Esophagus muscularis mucosa (tissue), 4 donors: ENCODE results near the gene ARHGEF10L. TPM values are rescaled to one million over a fixed set of nuclear protein-coding genes. Genes with fewer than 3 reads are reported as not detected.
A peak's percentile ranks its signal among the peaks of the same experiment; 100 is the strongest.

Experiments used
- DNase-seq: peaks from one replicate; pipeline ENCODE4 v3.0.0-alpha.2; 2017; ENCODE audit errors: extremely low spot score
- H3K27ac ChIP-seq, 4 donors: fragments of 200-600 bp; sonication (generic); replicated peaks in 1 of 4; 1 replicate in 3 of 4; 2 replicates in 1 of 4; pipeline ENCODE4 v1.5.1; 2016 to 2019; ENCODE audit warnings: mild to moderate bottlenecking in 1 of 4
- H3K27me3 ChIP-seq, 4 donors: fragments of 200-600 bp; sonication (generic); one replicate each; pipeline versions ENCODE4 v1.5.1 to v1.6.0; 2016 to 2019
- H3K36me3 ChIP-seq, 4 donors: fragments of 200-600 bp; sonication (generic); one replicate each; pipeline ENCODE4 v1.5.1; 2016 to 2019
- H3K4me1 ChIP-seq, 4 donors: fragments of 200-600 bp; sonication (generic); one replicate each; pipeline ENCODE4 v1.5.1; 2016 to 2019
- H3K4me3 ChIP-seq, 4 donors: fragments of 200-600 bp; sonication (generic); 1 replicate in 2 of 4; 2 replicates in 2 of 4; pipeline ENCODE4 v1.5.1; 2016 to 2019; ENCODE audit warnings: mild to moderate bottlenecking in 4 of 4, moderate library complexity in 1 of 4
- H3K9me3 ChIP-seq, 4 donors: fragments of 200-600 bp; sonication (generic); 1 replicate in 3 of 4; 2 replicates in 1 of 4; pipeline ENCODE4 v1.5.1; 2016 to 2019
- EP300 ChIP-seq: sonication (generic); formaldehyde crosslinking; IDR thresholded peaks from one replicate; pipeline ENCODE4 v1.6.1; 2017; ENCODE audit warnings: antibody characterized with exemption
- POLR2A ChIP-seq: fragments of 450-650 bp; IDR thresholded peaks from one replicate; pipeline ENCODE4 v1.6.1; 2017; ENCODE audit warnings: antibody characterized with exemption, moderate library complexity, mild to moderate bottlenecking, low read depth
- POLR2AphosphoS5 ChIP-seq, 2 donors: sonication (generic); formaldehyde crosslinking; IDR thresholded peaks; one replicate each; pipeline ENCODE4 v1.6.1; 2017; ENCODE audit warnings: antibody characterized with exemption in 2 of 2
- WGBS: methylation state at CpG from one replicate; pipeline ENCODE4 v1.1.5; 2018; 5-methylcytosine and 5-hydroxymethylcytosine counted together
- intact Hi-C: fragments of 100-400 bp; cut with DNase I; formaldehyde crosslinking; loops from one replicate; pipeline ENCODE4 v1.15.1; 2023
- total RNA-seq, 4 donors: library from RNA; depleted of rRNA; stranded (reverse); fragments of >200 nt; gene quantifications; one replicate each; pipeline versions ENCODE4 v1.1.0 to v1.2.1, GENCODE V29; 2016
- TF ChIP-seq, protein P1 (sequence below), 3 experiments: fragments of 200-600 bp in 2 of 3; fragments of 450-650 bp in 1 of 3; sonication (generic) in 2 of 3; IDR thresholded peaks; one replicate each; pipeline ENCODE4 v1.5.1; 2017 to 2019; ENCODE audit warnings: antibody characterized with exemption in 3 of 3, mild to moderate bottlenecking in 2 of 3, moderate library complexity in 1 of 3

The ARHGEF10L gene
- total RNA-seq, 4 donors from 2014 or later, result 46.6 to 93.0 (median 66.9) TPM

DNA sequence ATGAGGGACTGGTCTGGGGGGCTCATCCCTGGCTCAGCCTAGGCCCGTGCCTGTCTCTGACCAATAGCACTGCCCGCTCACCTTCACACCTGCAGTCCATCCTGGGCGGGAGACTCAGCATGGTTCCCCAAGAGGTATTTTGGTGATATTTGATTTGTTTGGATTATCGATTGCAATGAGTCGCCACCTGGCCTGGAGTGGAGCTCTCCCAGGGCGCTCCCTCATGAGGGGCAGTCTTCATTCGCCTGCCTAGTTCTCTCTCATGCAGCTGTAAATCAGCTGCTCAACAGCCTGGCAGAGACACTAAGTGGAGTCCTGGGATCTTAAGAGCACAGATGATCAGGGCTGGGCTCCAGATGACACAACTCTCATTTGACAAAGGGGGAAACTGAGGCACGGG is 125.6 kb downstream of the ARHGEF10L start:
- Histone ChIP-seq H3K36me3 (peaks cover 23 to 95% (median 70%) of the 10 kb centered on the region in 4 donors), H3K4me1 (peaks cover 0 to 11% (median 7%) of the 10 kb centered on the region in 4 donors), H3K27me3 (no peaks in the 10 kb centered on the region), H3K9me3 (no peaks in the 10 kb centered on the region), H3K4me3 (no peak overlapping the region), H3K27ac (no peak overlapping the region)
- WGBS, result 84% methylated on average over 6 of the region's 8 CpGs
- DNase-seq, result no peak
- intact Hi-C loops, result no loop called here
- TF ChIP-seq, protein P1, sequence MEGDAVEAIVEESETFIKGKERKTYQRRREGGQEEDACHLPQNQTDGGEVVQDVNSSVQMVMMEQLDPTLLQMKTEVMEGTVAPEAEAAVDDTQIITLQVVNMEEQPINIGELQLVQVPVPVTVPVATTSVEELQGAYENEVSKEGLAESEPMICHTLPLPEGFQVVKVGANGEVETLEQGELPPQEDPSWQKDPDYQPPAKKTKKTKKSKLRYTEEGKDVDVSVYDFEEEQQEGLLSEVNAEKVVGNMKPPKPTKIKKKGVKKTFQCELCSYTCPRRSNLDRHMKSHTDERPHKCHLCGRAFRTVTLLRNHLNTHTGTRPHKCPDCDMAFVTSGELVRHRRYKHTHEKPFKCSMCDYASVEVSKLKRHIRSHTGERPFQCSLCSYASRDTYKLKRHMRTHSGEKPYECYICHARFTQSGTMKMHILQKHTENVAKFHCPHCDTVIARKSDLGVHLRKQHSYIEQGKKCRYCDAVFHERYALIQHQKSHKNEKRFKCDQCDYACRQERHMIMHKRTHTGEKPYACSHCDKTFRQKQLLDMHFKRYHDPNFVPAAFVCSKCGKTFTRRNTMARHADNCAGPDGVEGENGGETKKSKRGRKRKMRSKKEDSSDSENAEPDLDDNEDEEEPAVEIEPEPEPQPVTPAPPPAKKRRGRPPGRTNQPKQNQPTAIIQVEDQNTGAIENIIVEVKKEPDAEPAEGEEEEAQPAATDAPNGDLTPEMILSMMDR (IDR thresholded peaks at IDR 0.05), result no peak

DNA sequence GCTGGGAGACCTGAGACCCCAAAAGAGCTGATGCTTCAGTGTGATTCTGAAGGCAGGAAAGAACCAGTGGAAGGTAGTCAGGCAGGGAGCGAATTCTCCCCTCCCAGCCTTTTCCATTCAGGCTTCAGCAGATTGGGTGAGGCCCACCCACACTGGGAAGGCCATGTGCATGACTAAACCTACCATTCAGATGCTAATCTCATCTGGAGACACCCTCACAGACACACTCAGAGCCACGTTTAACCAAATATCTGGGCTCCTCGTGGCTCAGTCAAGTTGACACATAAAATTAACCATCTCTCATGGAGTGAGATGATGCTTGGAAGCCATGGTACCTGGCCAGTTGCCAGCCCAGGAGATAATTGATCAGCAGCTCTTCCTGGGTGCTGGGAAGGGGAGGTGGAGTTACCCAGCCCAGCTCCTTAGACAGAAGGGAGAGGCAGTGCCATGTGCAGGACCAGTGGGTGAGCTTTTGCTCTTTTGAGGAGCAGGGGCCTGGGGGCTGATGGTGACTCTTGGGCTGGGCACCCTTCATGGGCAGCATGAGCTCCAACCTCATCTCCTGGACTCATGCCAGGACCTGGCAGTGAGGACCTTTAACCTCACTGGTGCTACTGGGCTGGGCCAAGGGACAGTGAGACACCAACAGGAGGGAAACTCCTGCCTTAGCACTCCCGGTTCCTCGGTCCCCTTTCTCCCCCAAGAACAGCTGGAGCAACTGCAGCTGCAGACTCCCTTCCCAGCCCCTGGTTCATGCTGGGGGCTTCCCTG is 126.6 kb downstream of the ARHGEF10L start:
- DNase-seq, result no peak
- Histone ChIP-seq H3K36me3 (peaks cover 27 to 95% (median 74%) of the 10 kb centered on the region in 4 donors), H3K27me3 (no peaks in the 10 kb centered on the region), H3K4me1 (peaks cover 6 to 20% (median 12%) of the 10 kb centered on the region in 4 donors), H3K4me3 (no peak overlapping the region), H3K27ac (no peak overlapping the region), H3K9me3 (no peaks in the 10 kb centered on the region)
- TF ChIP-seq POLR2A (no peak), POLR2AphosphoS5 (IDR thresholded peaks at IDR 0.05) (peak in 1 of 2 donors; percentile 7)
- intact Hi-C loops, result no loop called here
- 76% methylated on average over 4 of the region's 5 CpGs for WGBS

DNA sequence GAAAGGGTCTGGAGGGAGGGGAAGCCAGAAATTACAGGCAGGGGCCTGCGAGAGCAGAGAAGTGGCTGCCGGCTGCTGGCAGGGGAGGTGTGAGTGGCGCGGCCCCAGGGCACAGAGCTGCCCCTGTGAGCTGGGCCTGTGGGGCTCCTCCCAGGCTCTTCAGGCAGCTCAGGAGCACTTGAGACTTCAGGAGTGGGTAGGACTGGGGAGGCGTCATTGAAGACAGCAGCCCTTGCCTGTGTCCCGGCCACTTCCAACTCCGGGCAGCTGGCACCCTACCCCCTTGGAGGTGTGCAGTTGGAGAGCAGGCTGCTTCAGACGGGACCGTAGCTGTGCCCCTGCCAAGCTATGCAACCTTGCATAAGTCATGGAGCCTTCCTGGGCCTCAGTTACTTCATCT is 128.1 kb downstream of the ARHGEF10L start:
- no peak overlapping the region for H3K27ac ChIP-seq
- H3K27me3 ChIP-seq, result no peaks in the 10 kb centered on the region
- DNase-seq, result no peak
- H3K9me3 ChIP-seq, result no peaks in the 10 kb centered on the region
- TF ChIP-seq POLR2AphosphoS5 (IDR thresholded peaks at IDR 0.05) (no peak), POLR2A (no peak), EP300 (no peak)
- TF ChIP-seq, protein P1 (IDR thresholded peaks at IDR 0.05), result no peak
- intact Hi-C loops, result no loop called here
- H3K4me3 ChIP-seq, result no peak overlapping the region
- H3K4me1 ChIP-seq, result peaks cover 10 to 35% (median 28%) of the 10 kb centered on the region in 4 donors
- peaks cover 27 to 87% (median 66%) of the 10 kb centered on the region in 4 donors for H3K36me3 ChIP-seq
- WGBS, result 81% methylated on average over 9 of the region's 9 CpGs

DNA sequence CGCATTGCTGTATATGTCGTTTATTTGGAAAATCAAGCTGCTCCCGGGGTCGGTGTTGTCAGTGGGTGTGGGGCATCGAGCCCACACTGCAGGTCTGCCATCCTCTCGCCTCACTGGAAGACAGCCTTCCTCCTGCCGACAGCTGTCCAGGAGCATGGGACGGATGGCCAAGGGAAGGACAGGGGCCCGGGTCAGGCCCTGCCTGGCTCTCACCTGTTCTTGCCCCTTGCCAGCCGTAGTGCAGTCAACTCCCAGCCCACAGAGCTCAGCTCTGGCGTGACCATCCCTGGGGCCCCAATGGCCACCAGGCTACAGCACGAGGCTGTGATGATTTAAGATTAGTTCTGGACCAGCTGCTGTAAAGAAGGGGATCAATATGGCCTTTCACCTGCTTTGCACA is 128.7 kb downstream of the ARHGEF10L start:
- TF ChIP-seq EP300 (no peak), POLR2AphosphoS5 (IDR thresholded peaks at IDR 0.05) (no peak), POLR2A (no peak)
- TF ChIP-seq, protein P1 (IDR thresholded peaks at IDR 0.05), result no peak
- H3K36me3 ChIP-seq, result peaks cover 27 to 81% (median 62%) of the 10 kb centered on the region in 4 donors
- no peak overlapping the region for H3K27ac ChIP-seq
- 85% methylated on average over 12 of the region's 12 CpGs for WGBS
- no peak for DNase-seq
- intact Hi-C loops, result no loop called here
- H3K4me1 ChIP-seq, result peaks cover 10 to 41% (median 33%) of the 10 kb centered on the region in 4 donors
- no peaks in the 10 kb centered on the region for H3K9me3 ChIP-seq
- no peaks in the 10 kb centered on the region for H3K27me3 ChIP-seq
- H3K4me3 ChIP-seq, result no peak overlapping the region

DNA sequence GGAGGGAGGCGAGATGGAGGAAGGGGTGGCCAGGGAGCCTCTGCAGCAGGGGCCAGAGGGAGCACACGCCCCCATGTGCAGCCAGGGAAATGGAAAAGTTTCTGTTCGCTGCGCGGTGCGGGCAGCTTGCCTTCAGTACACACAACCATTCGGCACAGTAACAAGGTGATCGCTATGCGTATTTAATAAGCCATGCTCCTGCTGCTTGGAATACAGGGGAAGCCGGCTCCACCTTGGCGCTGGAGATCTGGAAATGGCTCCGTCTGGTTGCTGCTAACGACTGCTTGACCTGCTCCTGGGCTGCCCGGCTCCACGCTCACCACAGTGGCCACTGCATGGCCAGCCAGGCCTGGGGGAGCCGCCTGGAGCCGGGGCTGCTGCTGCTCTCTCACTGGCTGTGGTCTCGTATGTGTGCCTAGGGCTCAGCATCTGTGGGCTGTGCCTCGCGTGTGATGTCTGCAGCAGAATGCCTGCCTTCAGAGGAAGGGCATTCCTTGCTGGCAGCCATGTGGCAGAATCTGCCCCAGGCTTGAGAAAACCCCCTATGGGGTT is 129.2 kb downstream of the ARHGEF10L start:
- H3K4me1 ChIP-seq, result peaks cover 15 to 46% (median 35%) of the 10 kb centered on the region in 4 donors
- no peaks in the 10 kb centered on the region for H3K9me3 ChIP-seq
- TF ChIP-seq POLR2A (no peak), POLR2AphosphoS5 (IDR thresholded peaks at IDR 0.05) (no peak), EP300 (no peak)
- TF ChIP-seq, protein P1 (IDR thresholded peaks at IDR 0.05), result no peak
- H3K27ac ChIP-seq, result no peak overlapping the region
- no peak overlapping the region for H3K4me3 ChIP-seq
- DNase-seq, result no peak
- intact Hi-C loops, result no loop called here
- WGBS, result 93% methylated on average over 14 of the region's 20 CpGs
- peaks cover 27 to 76% (median 60%) of the 10 kb centered on the region in 4 donors for H3K36me3 ChIP-seq
- H3K27me3 ChIP-seq, result no peaks in the 10 kb centered on the region
